Uterus (tissue), 2 donors: ENCODE results near the gene MASP2.

Experiments
- POLR2A ChIP-seq, 2 donors: fragments of 450-650 bp; IDR thresholded peaks; one replicate each; pipeline ENCODE4 v1.6.1; 2016; ENCODE audit warnings: antibody characterized with exemption in 2 of 2, mild to moderate bottlenecking in 1 of 2, moderate library complexity in 1 of 2
- TF ChIP-seq, protein P1 (sequence below), 4 experiments: fragments of 200-600 bp in 2 of 4; fragments of 450-650 bp in 2 of 4; sonication (generic) in 2 of 4; IDR thresholded peaks; one replicate each; pipeline ENCODE4 v1.5.1; 2016 to 2019; ENCODE audit warnings: antibody characterized with exemption in 4 of 4, mild to moderate bottlenecking in 2 of 4, moderate library complexity in 1 of 4

DNA sequence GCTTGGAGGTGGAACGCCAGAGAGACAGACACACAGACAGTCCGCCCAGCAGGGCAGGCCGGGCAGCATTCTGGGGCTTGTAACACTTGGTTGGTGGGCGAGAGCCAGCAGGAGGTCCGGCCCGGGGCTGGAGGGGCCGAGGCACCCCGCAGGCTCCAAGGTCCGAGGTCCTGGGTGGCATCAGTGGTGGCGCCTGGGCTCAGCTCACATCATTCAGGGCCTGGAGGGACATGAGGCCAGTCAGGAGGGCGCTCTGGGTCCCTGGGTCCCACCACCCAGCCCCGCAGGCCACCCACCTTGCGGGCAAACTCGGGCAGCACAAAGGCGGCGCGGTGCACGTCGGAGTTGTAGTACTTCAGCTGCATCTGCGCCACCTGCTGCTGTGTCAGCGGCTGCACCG, 7.6 kb upstream of the MASP2 start:
- TF ChIP-seq, protein P1, sequence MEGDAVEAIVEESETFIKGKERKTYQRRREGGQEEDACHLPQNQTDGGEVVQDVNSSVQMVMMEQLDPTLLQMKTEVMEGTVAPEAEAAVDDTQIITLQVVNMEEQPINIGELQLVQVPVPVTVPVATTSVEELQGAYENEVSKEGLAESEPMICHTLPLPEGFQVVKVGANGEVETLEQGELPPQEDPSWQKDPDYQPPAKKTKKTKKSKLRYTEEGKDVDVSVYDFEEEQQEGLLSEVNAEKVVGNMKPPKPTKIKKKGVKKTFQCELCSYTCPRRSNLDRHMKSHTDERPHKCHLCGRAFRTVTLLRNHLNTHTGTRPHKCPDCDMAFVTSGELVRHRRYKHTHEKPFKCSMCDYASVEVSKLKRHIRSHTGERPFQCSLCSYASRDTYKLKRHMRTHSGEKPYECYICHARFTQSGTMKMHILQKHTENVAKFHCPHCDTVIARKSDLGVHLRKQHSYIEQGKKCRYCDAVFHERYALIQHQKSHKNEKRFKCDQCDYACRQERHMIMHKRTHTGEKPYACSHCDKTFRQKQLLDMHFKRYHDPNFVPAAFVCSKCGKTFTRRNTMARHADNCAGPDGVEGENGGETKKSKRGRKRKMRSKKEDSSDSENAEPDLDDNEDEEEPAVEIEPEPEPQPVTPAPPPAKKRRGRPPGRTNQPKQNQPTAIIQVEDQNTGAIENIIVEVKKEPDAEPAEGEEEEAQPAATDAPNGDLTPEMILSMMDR (IDR thresholded peaks at IDR 0.05), result no peak
- TF ChIP-seq POLR2A (IDR thresholded peaks at IDR 0.05), result no peak
